Activated B cell treated with CpG ODN at 0.5 μM for 24 hours (primary cell): ENCODE measurements around the gene MED23. TPM values are rescaled to one million over a fixed set of nuclear protein-coding genes. Genes with fewer than 3 reads are reported as not detected.

Experiments
- ATAC-seq: fragments of 200-7000 bp; cut with Tn5 transposase; one replicate; pipeline ENCODE4 v1.10.0; 2021; ENCODE audit warnings: low read depth, mild to moderate bottlenecking, moderate library complexity
- CTCF ChIA-PET: fragments of 350-600 bp; sonication (Branson Sonifier 250); formaldehyde crosslinking; loops from one replicate; lab custom pipeline; 2021; ENCODE audit warnings: antibody characterized with exemption; lab: Charles Lee
- POLR2A ChIA-PET: fragments of 350-600 bp; sonication (Branson Sonifier 250); formaldehyde crosslinking; loops from one replicate; lab custom pipeline; 2021; ENCODE audit warnings: antibody characterized with exemption; lab: Charles Lee
- DNase-seq: peaks from one replicate; pipeline ENCODE4 v3.0.0; 2022
- H3K27ac Mint-ChIP-seq: one replicate; pipeline ENCODE4 v1.8.0; 2020; ENCODE audit warnings: mixed read lengths
- H3K27me3 Mint-ChIP-seq: one replicate; pipeline ENCODE4 v1.8.0; 2021; ENCODE audit warnings: mixed read lengths
- H3K36me3 Mint-ChIP-seq: one replicate; pipeline ENCODE4 v1.8.0; 2021; ENCODE audit warnings: low read depth, mixed read lengths
- H3K4me1 Mint-ChIP-seq: one replicate; pipeline ENCODE4 v1.8.0; 2021; ENCODE audit warnings: mixed read lengths
- H3K4me3 Mint-ChIP-seq: one replicate; pipeline ENCODE4 v1.8.0; 2020; ENCODE audit warnings: mild to moderate bottlenecking, mixed read lengths
- H3K9me3 Mint-ChIP-seq: one replicate; pipeline ENCODE4 v1.8.0; 2020; ENCODE audit warnings: mixed read lengths
- CTCF ChIP-seq: fragments of 200-600 bp; IDR thresholded peaks from one replicate; pipeline ENCODE4 v1.8.0; 2022; ENCODE audit warnings: antibody characterized with exemption, mild to moderate bottlenecking
- intact Hi-C: fragments of 100-400 bp; cut with micrococcal nuclease; formaldehyde crosslinking; loops from one replicate; pipeline ENCODE4 v1.15.1; 2024
- total RNA-seq: library from RNA; stranded (reverse); gene quantifications from 2 replicates; pipeline ENCODE4 v1.2.3, GENCODE V29; 2022

The MED23 gene
- total RNA-seq, 1 donor from 2014 or later: 51.0 TPM

GRCh38 chr6:131660195-131660594 is 32.2 kb upstream of the MED23 start:
- Mint-ChIP-seq H3K27ac (no peak overlapping the region), H3K9me3 (no peaks in the 10 kb centered on the region), H3K27me3 (no peaks in the 10 kb centered on the region), H3K36me3 (no peaks in the 10 kb centered on the region), H3K4me3 (no peak overlapping the region), H3K4me1 (no peaks in the 10 kb centered on the region)
- ChIA-PET POLR2A (no interaction called here), CTCF (no interaction called here)
- intact Hi-C loops: no loop called here
- no peak for TF ChIP-seq CTCF
- no peak for ATAC-seq
- no peak for DNase-seq

GRCh38 chr6:131658287-131658686 is 30.2 kb upstream of the MED23 start:
- Mint-ChIP-seq H3K27ac (no peak overlapping the region), H3K36me3 (no peaks in the 10 kb centered on the region), H3K4me1 (peaks cover 5% of the 10 kb centered on the region), H3K27me3 (no peaks in the 10 kb centered on the region), H3K9me3 (no peaks in the 10 kb centered on the region), H3K4me3 (no peak overlapping the region)
- DNase-seq (no peak), ATAC-seq (no peak)
- POLR2A ChIA-PET: no interaction called here
- CTCF ChIA-PET: interaction anchor here (1.1 kb wide), 1 partner anchor 37 kb away, joined by 3 read pairs; no protein-coding TSS in a partner anchor
- intact Hi-C loops: no loop called here
- TF ChIP-seq CTCF: no peak

GRCh38 chr6:131657630-131658111 is 29.6 kb upstream of the MED23 start:
- Mint-ChIP-seq H3K4me3 (no peak overlapping the region), H3K4me1 (peaks cover 5% of the 10 kb centered on the region), H3K36me3 (no peaks in the 10 kb centered on the region), H3K9me3 (no peaks in the 10 kb centered on the region), H3K27me3 (no peaks in the 10 kb centered on the region), H3K27ac (no peak overlapping the region)
- TF ChIP-seq CTCF: no peak
- CTCF ChIA-PET: interaction anchor here (0.7 to 1.1 kb wide), 2 partner anchors 29 to 38 kb away, joined by 3 read pairs; partner anchors contain the start of gene MED23
- intact Hi-C loops: no loop called here
- POLR2A ChIA-PET: no interaction called here
- no peak for DNase-seq
- no peak for ATAC-seq

- Mint-ChIP-seq H3K36me3 (no peaks in the 10 kb centered on the region), H3K9me3 (no peaks in the 10 kb centered on the region), H3K4me3 (no peak overlapping the region), H3K27me3 (no peaks in the 10 kb centered on the region), H3K27ac (no peak overlapping the region), H3K4me1 (peaks cover 5% of the 10 kb centered on the region)
- DNase-seq (no peak), ATAC-seq (no peak)
- ChIA-PET POLR2A (interaction anchor here (0.6 kb wide), 1 partner anchor 17 kb away, joined by 3 read pairs; no protein-coding TSS in a partner anchor), CTCF (interaction anchor here (0.6 to 1.1 kb wide), 3 partner anchors 29 to 38 kb away, joined by 3 read pairs; partner anchors contain the start of gene MED23)
- intact Hi-C loops: no loop called here
- TF ChIP-seq CTCF: no peak
These were observed 29.2 kb upstream of the MED23 start for GRCh38 chr6:131657222-131657621.

GRCh38 chr6:131656667-131657066 is 28.6 kb upstream of the MED23 start:
- H3K4me3 Mint-ChIP-seq: no peak overlapping the region
- H3K9me3 Mint-ChIP-seq: no peaks in the 10 kb centered on the region
- ChIA-PET CTCF (interaction anchor here (0.6 kb wide), 1 partner anchor 28 kb away, joined by 3 read pairs; the partner anchor contains the start of gene MED23), POLR2A (interaction anchor here (0.6 kb wide), 1 partner anchor 16 kb away, joined by 3 read pairs; no protein-coding TSS in a partner anchor)
- H3K36me3 Mint-ChIP-seq: no peaks in the 10 kb centered on the region
- ATAC-seq (no peak), DNase-seq (no peak)
- H3K27me3 Mint-ChIP-seq: no peaks in the 10 kb centered on the region
- no peak overlapping the region for H3K27ac Mint-ChIP-seq
- no peak for TF ChIP-seq CTCF
- intact Hi-C loops: no loop called here
- H3K4me1 Mint-ChIP-seq: peaks cover 5% of the 10 kb centered on the region
